Middle frontal gyrus (tissue), 1 donor: ENCODE results near the gene DCPS.
"Not testable (repeated sequence)": the region's sequence is repeated elsewhere in the genome, so short reads cannot be mapped to it uniquely, and the experiment has no call there.

ENCODE experiments used
- DNase-seq: peaks from one replicate; pipeline ENCODE4 v3.0.0-alpha.2; 2015; ENCODE audit warnings: low spot score; ENCODE audit errors: extremely low spot score

The DCPS gene

GRCh38 chr11:126343051-126343450, 39.2 kb downstream of the DCPS start:
- DNase-seq, result no peak

- no peak for DNase-seq
Measured at GRCh38 chr11:126344141-126345080, 40.6 kb downstream of the DCPS start.

- DNase-seq, result no peak
Measured at GRCh38 chr11:126345283-126345682, 41.4 kb downstream of the DCPS start.

- DNase-seq, result no peak
Measured at GRCh38 chr11:126345759-126346585, 42.1 kb downstream of the DCPS start.

- DNase-seq, result no peak
Measured at GRCh38 chr11:126346586-126346940, 42.7 kb downstream of the DCPS start.

- not testable (repeated sequence) for DNase-seq
Measured at GRCh38 chr11:126346946-126347345, 43.1 kb downstream of the DCPS start.

- DNase-seq, result no peak
Measured at GRCh38 chr11:126347751-126348668, 44.1 kb downstream of the DCPS start.

GRCh38 chr11:126348806-126349582, 45.1 kb downstream of the DCPS start:
- no peak for DNase-seq

GRCh38 chr11:126350836-126351235, 47.0 kb downstream of the DCPS start:
- DNase-seq, result no peak

- no peak for DNase-seq
Measured at GRCh38 chr11:126352163-126352562, 48.3 kb downstream of the DCPS start.

GRCh38 chr11:126352934-126353801, 49.3 kb downstream of the DCPS start:
- DNase-seq, result no peak

- DNase-seq, result no peak
Measured at GRCh38 chr11:126354631-126355323, 50.9 kb downstream of the DCPS start.

GRCh38 chr11:126355324-126355925, 51.6 kb downstream of the DCPS start, which contains the start of gene ST3GAL4:
ST3GAL4 (plus strand) TSS chr11:126355686; CDS start chr11:126406156, 50,470 bp downstream.
- DNase-seq, result no peak

- peak; percentile 64 for DNase-seq
Measured at GRCh38 chr11:126355926-126356897, 52.4 kb downstream of the DCPS start.

GRCh38 chr11:126357055-126357962, 53.4 kb downstream of the DCPS start:
- no peak for DNase-seq
